A549 (cell line): ENCODE results near the gene RBM25.

Experiments used
- MAFK ChIP-seq: fragments of 450-650 bp; IDR thresholded peaks from 2 replicates; pipeline ENCODE4 v1.6.1; 2014; ENCODE audit not compliant: partially characterized antibody
- POLR2A ChIP-seq: IDR thresholded peaks from 2 replicates; pipeline ENCODE4 v1.6.1; 2012; ENCODE audit warnings: mild to moderate bottlenecking, low read length
- RFX5 ChIP-seq: fragments of 450-650 bp; IDR thresholded peaks from 2 replicates; pipeline ENCODE4 v1.7.1; 2014; ENCODE audit warnings: antibody characterized with exemption, mild to moderate bottlenecking, moderate library complexity
- SMC3 ChIP-seq: fragments of >200 bp; sonication (Bioruptor Twin); formaldehyde crosslinking; IDR thresholded peaks from 3 replicates; pipeline ENCODE4 v1.6.1; 2018; ENCODE audit warnings: inconsistent platforms
- TF ChIP-seq, protein P1 (sequence below): fragments of >200 bp; sonication (Bioruptor Twin); formaldehyde crosslinking; IDR thresholded peaks from 3 replicates; pipeline ENCODE4 v1.5.1; 2016

- no peak for TF ChIP-seq RFX5
- no peak for TF ChIP-seq MAFK
- TF ChIP-seq, protein P1, sequence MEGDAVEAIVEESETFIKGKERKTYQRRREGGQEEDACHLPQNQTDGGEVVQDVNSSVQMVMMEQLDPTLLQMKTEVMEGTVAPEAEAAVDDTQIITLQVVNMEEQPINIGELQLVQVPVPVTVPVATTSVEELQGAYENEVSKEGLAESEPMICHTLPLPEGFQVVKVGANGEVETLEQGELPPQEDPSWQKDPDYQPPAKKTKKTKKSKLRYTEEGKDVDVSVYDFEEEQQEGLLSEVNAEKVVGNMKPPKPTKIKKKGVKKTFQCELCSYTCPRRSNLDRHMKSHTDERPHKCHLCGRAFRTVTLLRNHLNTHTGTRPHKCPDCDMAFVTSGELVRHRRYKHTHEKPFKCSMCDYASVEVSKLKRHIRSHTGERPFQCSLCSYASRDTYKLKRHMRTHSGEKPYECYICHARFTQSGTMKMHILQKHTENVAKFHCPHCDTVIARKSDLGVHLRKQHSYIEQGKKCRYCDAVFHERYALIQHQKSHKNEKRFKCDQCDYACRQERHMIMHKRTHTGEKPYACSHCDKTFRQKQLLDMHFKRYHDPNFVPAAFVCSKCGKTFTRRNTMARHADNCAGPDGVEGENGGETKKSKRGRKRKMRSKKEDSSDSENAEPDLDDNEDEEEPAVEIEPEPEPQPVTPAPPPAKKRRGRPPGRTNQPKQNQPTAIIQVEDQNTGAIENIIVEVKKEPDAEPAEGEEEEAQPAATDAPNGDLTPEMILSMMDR = no peak
- no peak for TF ChIP-seq POLR2A
- TF ChIP-seq SMC3 = no peak
Measured at GRCh38 chr14:73136085-73136386, 77.7 kb downstream of the RBM25 start.
